SK-N-SH (cell line): ENCODE results near the gene PGA5. TPM values are rescaled to one million over a fixed set of nuclear protein-coding genes. Genes with fewer than 3 reads are reported as not detected.
"Not testable (repeated sequence)": the region's sequence is repeated elsewhere in the genome, so short reads cannot be mapped to it uniquely, and the experiment has no call there.

Experiments used
- CTCF ChIA-PET: fragments of 300-600, 350-600 bp; formaldehyde crosslinking; extraction: SDS; loops from one replicate; lab custom pipeline; 2021; lab: Yijun Ruan, JAX
- POLR2A ChIA-PET: fragments of 350-600 bp; sonication (Branson Sonifier 250); formaldehyde crosslinking; extraction: SDS; loops from one replicate; lab custom pipeline; 2020; ENCODE audit warnings: antibody characterized with exemption, inconsistent platforms; lab: Yijun Ruan, JAX
- DNase-seq: peaks from one replicate; pipeline ENCODE4 v3.0.0; 2012
- H2AFZ ChIP-seq: fragments of 200-600 bp; sonication (generic); 2 replicates; pipeline ENCODE4 v1.8.1; 2016; ENCODE audit warnings: antibody characterized with exemption, mild to moderate bottlenecking, low read depth
- H3F3A ChIP-seq: fragments of 200-600 bp; sonication (generic); replicated peaks from 2 replicates; pipeline ENCODE3; 2016; ENCODE audit warnings: antibody characterized with exemption, mild to moderate bottlenecking; ENCODE audit not compliant: insufficient read depth
- H3K27ac ChIP-seq, 2 experiments: fragments of 200-500 bp in 1 of 2; fragments of 200-600 bp in 1 of 2; sonication (Bioruptor generic) in 1 of 2; sonication (generic), shearing (Covaris generic) in 1 of 2; 2 replicates each; pipeline versions ENCODE4 v1.5.1 to v1.6.1; 2014 to 2016; ENCODE audit warnings: low read depth in 2 of 2, inconsistent platforms in 1 of 2, low read length in 1 of 2, mild to moderate bottlenecking in 1 of 2, mixed read lengths in 1 of 2
- H3K27me3 ChIP-seq: fragments of 200-600 bp; sonication (generic), shearing (Covaris generic); 2 replicates; pipeline ENCODE4 v1.6.1; 2016; ENCODE audit warnings: mixed run types; ENCODE audit not compliant: insufficient read depth
- H3K36me3 ChIP-seq, 2 experiments: fragments of 200-500 bp in 1 of 2; fragments of 200-600 bp in 1 of 2; sonication (Bioruptor generic) in 1 of 2; sonication (generic) in 1 of 2; replicated peaks in 1 of 2; 2 replicates each; pipeline versions ENCODE3 to v1.5.1; 2014 to 2016; ENCODE audit warnings: low read length in 1 of 2, mild to moderate bottlenecking in 1 of 2; ENCODE audit not compliant: insufficient read depth in 2 of 2, control insufficient read depth in 1 of 2
- H3K4me1 ChIP-seq, 2 experiments: fragments of 200-500 bp in 1 of 2; fragments of 200-600 bp in 1 of 2; sonication (Bioruptor generic) in 1 of 2; sonication (generic), shearing (Covaris generic) in 1 of 2; 2 replicates each; pipeline versions ENCODE4 v1.5.1 to v1.6.1; 2014 to 2016; ENCODE audit warnings: low read depth in 1 of 2, low read length in 1 of 2, mixed run types in 1 of 2; ENCODE audit not compliant: insufficient read depth in 2 of 2, control insufficient read depth in 1 of 2
- H3K4me2 ChIP-seq: fragments of 200-600 bp; sonication (generic), shearing (Covaris generic); 2 replicates; pipeline ENCODE4 v1.6.1; 2017; ENCODE audit warnings: mixed run types
- H3K4me3 ChIP-seq, 2 experiments: fragments of 200-500 bp in 1 of 2; fragments of 200-600 bp in 1 of 2; sonication (Bioruptor generic) in 1 of 2; sonication (generic), shearing (Covaris generic) in 1 of 2; 2 replicates each; pipeline versions ENCODE4 v1.5.1 to v1.8.1; 2014 to 2016; ENCODE audit warnings: low read depth in 2 of 2, inconsistent platforms in 1 of 2, low read length in 1 of 2, mild to moderate bottlenecking in 1 of 2, mixed read lengths in 1 of 2, moderate library complexity in 1 of 2
- H3K79me2 ChIP-seq: fragments of 200-600 bp; sonication (generic); 2 replicates; pipeline ENCODE4 v1.8.1; 2017; ENCODE audit warnings: mild to moderate bottlenecking; ENCODE audit not compliant: insufficient read depth
- H3K9ac ChIP-seq: fragments of 200-600 bp; sonication (generic); 2 replicates; pipeline ENCODE4 v1.6.1; 2017; ENCODE audit warnings: mixed run types
- H3K9me2 ChIP-seq: fragments of 200-600 bp; sonication (generic); 2 replicates; pipeline ENCODE4 v1.6.1; 2017; ENCODE audit warnings: mixed run types
- H3K9me3 ChIP-seq: fragments of 200-600 bp; sonication (generic); 2 replicates; pipeline ENCODE4 v1.6.1; 2017; ENCODE audit warnings: mixed run types, mild to moderate bottlenecking, moderate library complexity
- H4K20me1 ChIP-seq: fragments of 200-600 bp; sonication (generic); 2 replicates; pipeline ENCODE4 v1.6.1; 2017; ENCODE audit warnings: mild to moderate bottlenecking, mixed run types; ENCODE audit not compliant: insufficient read depth
- WGBS: methylation state at CpG from one replicate; pipeline ENCODE4 v1.1.6; 2017; ENCODE audit warnings: low lambda C conversion rate; 5-methylcytosine and 5-hydroxymethylcytosine counted together
- polyA plus RNA-seq, 3 experiments: library from polyadenylated mRNA; depleted of rRNA; stranded (reverse); fragments of >200 nt; gene quantifications; 2 replicates each; pipeline ENCODE4 v1.2.3, GENCODE V29; 2012

Gene PGA5
- polyA plus RNA-seq, 1 of the 3 experiments (the other 2 are of a cell fraction) = not detected

DNA sequence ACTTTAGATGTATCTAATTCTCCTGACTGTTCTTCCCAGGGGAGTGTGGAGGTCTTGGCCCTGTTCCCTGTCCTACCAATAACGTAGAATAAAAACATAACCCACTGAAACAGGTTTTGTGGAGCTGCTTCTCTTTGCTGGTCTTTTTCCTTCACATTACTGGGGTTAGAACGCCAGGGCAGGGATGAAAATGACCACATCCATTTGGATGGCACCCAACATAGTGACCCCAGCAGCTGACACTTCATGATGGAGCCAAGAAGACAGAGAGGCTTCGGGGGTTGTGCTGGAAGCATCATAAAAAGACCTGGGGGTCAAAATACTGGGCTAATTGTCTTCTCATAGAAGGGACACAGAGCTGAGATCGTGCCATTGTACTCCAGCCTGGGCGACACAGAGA, 9.4 kb upstream of the PGA5 start:
- H3K27me3 ChIP-seq, H3K4me1 ChIP-seq, H3K27ac ChIP-seq, H3K9ac ChIP-seq, DNase-seq, H3F3A ChIP-seq, H3K9me3 ChIP-seq, H2AFZ ChIP-seq, H3K9me2 ChIP-seq, POLR2A ChIA-PET, H3K79me2 ChIP-seq, H3K4me3 ChIP-seq, H3K4me2 ChIP-seq, H4K20me1 ChIP-seq, CTCF ChIA-PET, H3K36me3 ChIP-seq: not testable (repeated sequence)
- 39% methylated on average over 2 of the region's 5 CpGs for WGBS

DNA sequence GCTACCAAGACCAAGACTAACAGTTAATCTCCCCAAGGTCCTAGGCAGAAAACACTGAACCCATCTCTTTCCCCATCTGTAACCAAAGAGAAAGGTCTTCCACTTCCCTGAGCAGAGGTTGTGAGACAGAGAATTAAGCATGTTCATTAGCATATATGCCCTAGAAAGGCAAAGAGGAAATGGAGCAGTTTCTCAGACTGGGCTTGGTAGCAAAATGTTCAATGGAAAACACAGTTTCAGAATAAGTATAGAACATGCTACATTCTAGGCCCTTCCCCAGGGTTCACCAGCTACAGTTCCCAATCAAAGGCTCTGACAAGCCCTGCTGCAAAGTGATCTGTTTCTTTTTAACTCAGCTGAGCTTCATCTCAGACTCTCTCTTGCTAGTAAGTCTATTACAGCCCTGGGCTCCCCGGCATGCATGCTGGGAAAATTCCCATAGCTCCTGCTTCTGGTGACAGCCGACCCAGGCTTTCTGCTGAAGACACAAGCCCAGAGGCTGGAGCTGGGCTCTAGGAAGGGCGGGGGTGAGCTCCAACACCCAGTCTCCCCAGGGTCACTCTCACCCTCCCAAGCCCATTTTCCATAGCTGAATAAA, 8.3 kb upstream of the PGA5 start:
- H3K27ac ChIP-seq, H3K9me2 ChIP-seq, H4K20me1 ChIP-seq, H3K27me3 ChIP-seq, H3K79me2 ChIP-seq, DNase-seq, H3K36me3 ChIP-seq, H2AFZ ChIP-seq, H3K4me3 ChIP-seq, H3K4me2 ChIP-seq, H3F3A ChIP-seq, CTCF ChIA-PET, H3K9ac ChIP-seq, H3K9me3 ChIP-seq, POLR2A ChIA-PET, H3K4me1 ChIP-seq: not testable (repeated sequence)
- no CpG with 5 or more reads among the region's 3 CpGs for WGBS

- H3K79me2 ChIP-seq, H3K9ac ChIP-seq, POLR2A ChIA-PET, H3K36me3 ChIP-seq, H3K4me3 ChIP-seq, H3K4me2 ChIP-seq, CTCF ChIA-PET, H3K9me2 ChIP-seq, H3K4me1 ChIP-seq, H2AFZ ChIP-seq, DNase-seq, H3K27ac ChIP-seq, H4K20me1 ChIP-seq, H3K27me3 ChIP-seq, H3K9me3 ChIP-seq, H3F3A ChIP-seq: not testable (repeated sequence)
- WGBS = no CpG with 5 or more reads among the region's 4 CpGs
Measured at GRCh38 chr11:61237130-61237529, 3.8 kb upstream of the PGA5 start.

DNA sequence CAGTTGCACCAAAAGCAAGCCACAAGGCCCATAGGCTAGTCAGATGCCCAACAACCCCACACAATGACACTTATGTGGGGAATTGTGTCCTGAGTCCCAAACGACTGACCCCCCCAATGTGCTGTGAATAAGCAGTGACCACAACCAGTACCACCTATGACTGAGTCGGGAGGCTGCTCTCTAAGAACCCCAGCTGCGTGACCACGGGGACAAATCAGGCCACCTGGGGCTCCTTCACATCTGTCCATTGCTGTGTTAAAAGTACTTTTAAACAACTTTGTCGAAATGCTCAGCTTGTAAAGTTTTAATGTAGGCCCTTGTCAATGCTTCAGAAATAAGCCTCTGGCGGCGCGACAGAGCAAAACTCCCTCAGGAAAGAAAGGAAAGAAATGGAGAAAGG, 687 bp upstream of the PGA5 start:
- WGBS = 72% methylated on average over 8 of the region's 8 CpGs
- H3K9me2 ChIP-seq, H3K4me1 ChIP-seq, H3K36me3 ChIP-seq, H3K4me3 ChIP-seq, H3K4me2 ChIP-seq, H3K27me3 ChIP-seq, POLR2A ChIA-PET, H3F3A ChIP-seq, H3K27ac ChIP-seq, CTCF ChIA-PET, H4K20me1 ChIP-seq, H3K79me2 ChIP-seq, H2AFZ ChIP-seq, H3K9me3 ChIP-seq, DNase-seq, H3K9ac ChIP-seq: not testable (repeated sequence)

- H2AFZ ChIP-seq, CTCF ChIA-PET, H3K9me3 ChIP-seq, H3K27ac ChIP-seq, H3K36me3 ChIP-seq, H3K4me1 ChIP-seq, DNase-seq, H3F3A ChIP-seq, H3K4me3 ChIP-seq, POLR2A ChIA-PET, H3K27me3 ChIP-seq, H3K9ac ChIP-seq, H3K4me2 ChIP-seq, H4K20me1 ChIP-seq, H3K9me2 ChIP-seq, H3K79me2 ChIP-seq: not testable (repeated sequence)
- WGBS = no CpG with 5 or more reads among the region's 5 CpGs
Measured at GRCh38 chr11:61241526-61241925, 551 bp downstream of the PGA5 start.

- H2AFZ ChIP-seq, H3K9me3 ChIP-seq, H4K20me1 ChIP-seq, H3K27me3 ChIP-seq, H3K9ac ChIP-seq, H3F3A ChIP-seq, H3K36me3 ChIP-seq, H3K4me3 ChIP-seq, H3K27ac ChIP-seq, H3K4me2 ChIP-seq, H3K79me2 ChIP-seq, H3K9me2 ChIP-seq, CTCF ChIA-PET, POLR2A ChIA-PET, DNase-seq: not testable (repeated sequence)
- WGBS = no CpG with 5 or more reads among the region's 10 CpGs
- peaks cover 0 to 11% of the 10 kb centered on the region in 2 experiments; a peak in 1 of 4 replicates for H3K4me1 ChIP-seq
Measured at GRCh38 chr11:61245284-61245964, 4.4 kb downstream of the PGA5 start.
